Transverse colon (tissue), 4 donors: Measurements from ENCODE around the gene SCG3. TPM values are rescaled to one million over a fixed set of nuclear protein-coding genes. Genes with fewer than 3 reads are reported as not detected.

Experiments used
- DNase-seq: peaks from one replicate; pipeline ENCODE4 v3.0.0-alpha.2; 2019
- H3K27ac ChIP-seq, 4 donors: fragments of 200-600 bp; sonication (generic); 2 replicates each; pipeline ENCODE4 v1.5.1; 2016 to 2018; ENCODE audit warnings: inconsistent platforms in 4 of 4
- H3K27me3 ChIP-seq: fragments of 200-600 bp; sonication (generic); 2 replicates; pipeline ENCODE4 v1.5.1; 2017; ENCODE audit warnings: inconsistent platforms
- H3K36me3 ChIP-seq, 4 donors: fragments of 200-600 bp; sonication (generic); 2 replicates each; pipeline ENCODE4 v1.5.1; 2017 to 2019; ENCODE audit warnings: inconsistent platforms in 4 of 4
- H3K4me1 ChIP-seq, 4 donors: fragments of 200-600 bp; sonication (generic); 2 replicates each; pipeline ENCODE4 v1.5.1; 2017 to 2020; ENCODE audit warnings: inconsistent platforms in 4 of 4
- H3K4me3 ChIP-seq, 4 donors: fragments of 200-600 bp; sonication (generic); 1 replicate in 1 of 4; 2 replicates in 3 of 4; pipeline versions ENCODE4 v1.5.1 to v1.6.1; 2017 to 2019; ENCODE audit warnings: inconsistent platforms in 4 of 4
- H3K9me3 ChIP-seq, 2 donors: fragments of 200-600 bp; sonication (generic); 2 replicates each; pipeline ENCODE4 v1.5.1; 2017 to 2019; ENCODE audit warnings: inconsistent platforms in 2 of 2
- CTCF ChIP-seq, 5 experiments: fragments of 200-600 bp in 3 of 5; fragments of 450-650 bp in 2 of 5; sonication (generic) in 3 of 5; IDR thresholded peaks; 1 replicate in 2 of 5; 2 replicates in 3 of 5; pipeline ENCODE4 v1.5.1; 2016 to 2017; ENCODE audit warnings: antibody characterized with exemption in 5 of 5, inconsistent platforms in 3 of 5, mild to moderate bottlenecking in 2 of 5, moderate library complexity in 1 of 5
- EP300 ChIP-seq: sonication (generic); formaldehyde crosslinking; IDR thresholded peaks from one replicate; pipeline ENCODE4 v1.6.1; 2017; ENCODE audit warnings: antibody characterized with exemption, low read depth
- POLR2A ChIP-seq: fragments of 450-650 bp; IDR thresholded peaks from one replicate; pipeline ENCODE4 v1.6.1; 2016; ENCODE audit warnings: antibody characterized with exemption, mild to moderate bottlenecking, moderate library complexity
- POLR2AphosphoS5 ChIP-seq, 3 donors: sonication (generic); formaldehyde crosslinking; IDR thresholded peaks; one replicate each; pipeline ENCODE4 v1.6.1; 2016; ENCODE audit warnings: antibody characterized with exemption in 3 of 3
- WGBS, 2 donors: methylation state at CpG; one replicate each; pipeline ENCODE4 v1.1.5; 2018; ENCODE audit warnings: low coverage in 1 of 2; 5-methylcytosine and 5-hydroxymethylcytosine counted together
- in situ Hi-C, 4 donors: fragments of 200-750 bp; cut with MboI; loops; one replicate each; pipeline versions ENCODE4 v1.15.0 to v1.15.1; 2017; ENCODE audit warnings: low sequenced_read_pairs in 3 of 4, low pct_ligation_motif_present in 1 of 4, low pct_unique_long_range_greater_than_20kb in 1 of 4
- intact Hi-C: fragments of 100-400 bp; cut with DNase I; formaldehyde crosslinking; loops from one replicate; pipeline ENCODE4 v1.15.1; 2023; ENCODE audit warnings: low total_unique reads
- total RNA-seq, 4 donors: library from RNA; depleted of rRNA; stranded (reverse); fragments of >200 nt; gene quantifications; one replicate each; pipeline ENCODE4 v1.1.0, GENCODE V29; 2016

The SCG3 gene
- total RNA-seq, 4 donors from 2014 or later: 0.55 to 3.6 (median 0.95) TPM; not detected in 1

- peak within 1 kb of the TSS; percentile 58 to 90 (median 64) for H3K4me3 ChIP-seq
- H3K36me3 ChIP-seq: no peaks in the 10 kb centered on the region
- WGBS, 2 donors: 1% methylated on average over 36 of the region's 67 CpGs; no CpG with 5 or more reads in 1 of the 2 donors
- no peaks in the 10 kb centered on the region for H3K9me3 ChIP-seq
- H3K27ac ChIP-seq: peak within 1 kb of the TSS; percentile 87 to 96 (median 91)
- intact Hi-C loops: no loop called here
- H3K27me3 ChIP-seq: no peaks in the 10 kb centered on the region
- DNase-seq: peak; percentile 79
- in situ Hi-C loops: no loop called here
- peak; percentile 30 for TF ChIP-seq POLR2A
- TF ChIP-seq POLR2AphosphoS5 (IDR thresholded peaks at IDR 0.05): peak in 1 of 3 donors; percentile 35
- no peak for TF ChIP-seq CTCF (IDR thresholded peaks at IDR 0.05)
- no peak for TF ChIP-seq EP300
- peaks cover 0 to 34% (median 17%) of the 10 kb centered on the region in 4 donors for H3K4me1 ChIP-seq
Measured at GRCh38 chr15:51737522-51738305, 56.4 kb downstream of the SCG3 start, which contains the start of gene LYSMD2. Gene LYSMD2 (minus strand): TSS chr15:51737655. CDS start chr15:51737622, 33 bp downstream.

- no peak for DNase-seq
- no peaks in the 10 kb centered on the region for H3K36me3 ChIP-seq
- TF ChIP-seq POLR2A (no peak), POLR2AphosphoS5 (IDR thresholded peaks at IDR 0.05) (no peak), CTCF (IDR thresholded peaks at IDR 0.05) (no peak), EP300 (no peak)
- intact Hi-C loops (no loop called here), in situ Hi-C loops (no loop called here)
- H3K4me1 ChIP-seq: peaks cover 0 to 30% (median 17%) of the 10 kb centered on the region in 4 donors
- no peaks in the 10 kb centered on the region for H3K9me3 ChIP-seq
- H3K27me3 ChIP-seq: no peaks in the 10 kb centered on the region
- H3K4me3 ChIP-seq: no peak overlapping the region
- peak overlapping the region; percentile 87 to 96 (median 91) for H3K27ac ChIP-seq
- WGBS, 2 donors: 79 to 100% methylated on average over 1 to 2 of the region's 2 CpGs
Measured at GRCh38 chr15:51738553-51738952, 57.2 kb downstream of the SCG3 start.

- Histone ChIP-seq H3K9me3 (no peaks in the 10 kb centered on the region), H3K27ac (no peak overlapping the region), H3K27me3 (no peaks in the 10 kb centered on the region), H3K4me3 (no peak overlapping the region), H3K36me3 (no peaks in the 10 kb centered on the region), H3K4me1 (peaks cover 0 to 30% (median 17%) of the 10 kb centered on the region in 4 donors)
- intact Hi-C loops: no loop called here
- TF ChIP-seq EP300 (no peak), CTCF (IDR thresholded peaks at IDR 0.05) (no peak), POLR2AphosphoS5 (IDR thresholded peaks at IDR 0.05) (no peak), POLR2A (no peak)
- DNase-seq: no peak
- in situ Hi-C loops: no loop called here
- 98 to 100% methylated on average over 2 of the region's 2 CpGs for WGBS, 2 donors
Measured at GRCh38 chr15:51739061-51739712, 57.9 kb downstream of the SCG3 start.

- Histone ChIP-seq H3K27me3 (peaks cover 9% of the 10 kb centered on the region), H3K4me1 (peaks cover 0 to 20% (median 10%) of the 10 kb centered on the region in 4 donors), H3K9me3 (no peaks in the 10 kb centered on the region), H3K27ac (no peak overlapping the region), H3K4me3 (no peak overlapping the region), H3K36me3 (no peaks in the 10 kb centered on the region)
- intact Hi-C loops (no loop called here), in situ Hi-C loops (no loop called here)
- DNase-seq: no peak
- 84 to 86% methylated on average over 5 of the region's 5 CpGs for WGBS, 2 donors
- TF ChIP-seq CTCF (IDR thresholded peaks at IDR 0.05) (no peak), POLR2AphosphoS5 (IDR thresholded peaks at IDR 0.05) (no peak), EP300 (no peak)
Measured at GRCh38 chr15:51749307-51749706, 68.0 kb downstream of the SCG3 start.
